ENCODE measurements around the gene WNT11. TPM values are rescaled to one million over a fixed set of nuclear protein-coding genes. Genes with fewer than 3 reads are reported as not detected.

Gene WNT11
- total RNA-seq, 1 donor from 2014 or later, result 4.1 TPM

GRCh38 chr11:76241243-76242000 is 35.1 kb upstream of the WNT11 start:
- no peak overlapping the region for H3K4me3 Mint-ChIP-seq (ENCODE audit: unreplicated experiment)
- no peaks in the 10 kb centered on the region for H3K9me3 Mint-ChIP-seq (ENCODE audit: unreplicated experiment)
- H3K27ac Mint-ChIP-seq (ENCODE audit: unreplicated experiment), result no peak overlapping the region
- no peaks in the 10 kb centered on the region for H3K36me3 Mint-ChIP-seq (ENCODE audit: unreplicated experiment)
- peaks cover 19% of the 10 kb centered on the region for H3K27me3 Mint-ChIP-seq (ENCODE audit: unreplicated experiment)
- DNase-seq (ENCODE audit: extremely low spot score, unreplicated experiment), result no peak
- H3K4me1 Mint-ChIP-seq (ENCODE audit: unreplicated experiment), result peaks cover 2% of the 10 kb centered on the region
- no peak for TF ChIP-seq CTCF (IDR thresholded peaks at IDR 0.05)

DNA sequence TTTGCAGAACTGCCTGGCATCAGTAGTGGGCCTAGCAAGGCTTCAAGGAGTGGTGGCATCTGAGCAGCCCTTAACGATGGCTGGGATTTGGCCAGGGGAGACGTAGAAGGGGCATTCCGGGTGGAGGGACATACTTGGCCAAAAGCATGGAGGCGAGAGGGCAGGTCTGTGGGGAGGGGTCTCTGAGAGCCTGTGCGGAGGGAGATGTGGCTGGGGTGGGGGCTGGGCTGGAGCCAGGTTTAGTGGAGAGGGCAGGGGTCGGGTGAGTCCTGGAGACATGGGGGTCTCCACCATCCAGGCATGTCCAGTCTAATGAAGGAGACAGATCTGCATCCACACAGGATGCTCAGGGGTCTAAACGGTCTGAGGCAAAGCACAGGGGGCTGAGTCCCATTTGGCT is 34.4 kb upstream of the WNT11 start:
- peaks cover 2% of the 10 kb centered on the region for H3K4me1 Mint-ChIP-seq (ENCODE audit: unreplicated experiment)
- DNase-seq (ENCODE audit: extremely low spot score, unreplicated experiment), result no peak
- H3K27me3 Mint-ChIP-seq (ENCODE audit: unreplicated experiment), result peaks cover 19% of the 10 kb centered on the region
- no peaks in the 10 kb centered on the region for H3K9me3 Mint-ChIP-seq (ENCODE audit: unreplicated experiment)
- no peak for TF ChIP-seq CTCF (IDR thresholded peaks at IDR 0.05)
- no peaks in the 10 kb centered on the region for H3K36me3 Mint-ChIP-seq (ENCODE audit: unreplicated experiment)
- no peak overlapping the region for H3K4me3 Mint-ChIP-seq (ENCODE audit: unreplicated experiment)
- no peak overlapping the region for H3K27ac Mint-ChIP-seq (ENCODE audit: unreplicated experiment)

- H3K27ac Mint-ChIP-seq (ENCODE audit: unreplicated experiment), result no peak overlapping the region
- H3K36me3 Mint-ChIP-seq (ENCODE audit: unreplicated experiment), result no peaks in the 10 kb centered on the region
- no peaks in the 10 kb centered on the region for H3K9me3 Mint-ChIP-seq (ENCODE audit: unreplicated experiment)
- no peak for TF ChIP-seq CTCF (IDR thresholded peaks at IDR 0.05)
- no peak for DNase-seq (ENCODE audit: extremely low spot score, unreplicated experiment)
- H3K4me1 Mint-ChIP-seq (ENCODE audit: unreplicated experiment), result peaks cover 2% of the 10 kb centered on the region
- peaks cover 14% of the 10 kb centered on the region for H3K27me3 Mint-ChIP-seq (ENCODE audit: unreplicated experiment)
- no peak overlapping the region for H3K4me3 Mint-ChIP-seq (ENCODE audit: unreplicated experiment)
These were observed 33.8 kb upstream of the WNT11 start for GRCh38 chr11:76240161-76240540.

DNA sequence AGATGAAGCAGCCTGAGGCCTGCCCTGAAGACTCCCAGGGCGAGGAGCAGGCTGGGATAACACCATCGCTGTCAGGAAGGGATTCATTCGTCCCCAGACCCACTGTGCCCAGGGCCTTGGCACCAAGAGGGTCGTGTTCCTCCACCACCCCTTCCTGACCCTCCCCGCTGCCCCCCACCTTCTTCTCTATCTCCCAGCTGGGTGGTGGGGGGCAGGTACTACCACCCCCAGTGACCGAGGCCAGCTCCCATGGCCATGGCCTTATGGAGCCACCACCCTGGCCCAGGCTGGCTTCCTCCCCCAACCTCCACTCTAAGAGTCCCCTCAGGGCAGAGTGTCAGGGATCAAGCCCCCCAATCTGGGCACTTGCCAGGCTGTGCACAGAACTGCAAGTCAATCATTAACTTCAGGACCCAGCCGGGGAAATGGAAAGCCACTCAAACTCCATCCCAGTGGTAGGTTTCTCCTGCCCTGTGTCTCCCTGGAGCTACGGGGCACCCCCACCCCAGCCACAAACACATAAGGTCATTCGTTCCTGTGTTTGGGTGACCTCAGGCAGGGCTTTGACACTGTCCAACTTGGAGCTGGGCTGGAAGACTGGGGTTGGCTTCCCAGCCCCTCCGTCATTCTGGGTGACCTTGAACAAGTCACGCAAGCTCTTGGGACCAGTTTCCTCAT is 33.3 kb upstream of the WNT11 start:
- no peak for DNase-seq (ENCODE audit: extremely low spot score, unreplicated experiment)
- peaks cover 10% of the 10 kb centered on the region for H3K27me3 Mint-ChIP-seq (ENCODE audit: unreplicated experiment)
- H3K9me3 Mint-ChIP-seq (ENCODE audit: unreplicated experiment), result no peaks in the 10 kb centered on the region
- H3K4me1 Mint-ChIP-seq (ENCODE audit: unreplicated experiment), result peaks cover 4% of the 10 kb centered on the region
- TF ChIP-seq CTCF (IDR thresholded peaks at IDR 0.05), result no peak
- no peak overlapping the region for H3K27ac Mint-ChIP-seq (ENCODE audit: unreplicated experiment)
- no peak overlapping the region for H3K4me3 Mint-ChIP-seq (ENCODE audit: unreplicated experiment)
- H3K36me3 Mint-ChIP-seq (ENCODE audit: unreplicated experiment), result no peaks in the 10 kb centered on the region

DNA sequence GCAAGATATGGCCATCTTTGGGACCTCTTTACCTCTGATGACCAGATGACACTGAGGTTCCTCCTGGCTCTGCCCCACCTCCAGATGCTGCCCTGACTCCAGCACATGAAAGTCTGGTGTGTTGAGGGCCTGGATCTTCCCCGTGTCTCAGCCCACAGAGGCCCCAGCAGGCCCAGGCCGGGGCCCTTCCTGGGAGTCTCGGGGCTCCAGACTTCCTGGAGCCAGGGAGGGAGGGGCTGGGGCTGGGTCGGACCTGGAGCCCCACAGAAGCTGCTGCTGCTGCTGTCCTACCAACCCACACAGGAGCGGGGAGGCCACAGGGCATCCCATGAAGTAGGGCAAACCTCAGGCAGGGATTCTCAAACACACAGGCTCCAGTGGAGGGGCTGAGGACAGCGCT is 32.2 kb upstream of the WNT11 start:
- H3K4me1 Mint-ChIP-seq (ENCODE audit: unreplicated experiment), result peaks cover 14% of the 10 kb centered on the region
- H3K36me3 Mint-ChIP-seq (ENCODE audit: unreplicated experiment), result no peaks in the 10 kb centered on the region
- no peak for DNase-seq (ENCODE audit: extremely low spot score, unreplicated experiment)
- H3K4me3 Mint-ChIP-seq (ENCODE audit: unreplicated experiment), result no peak overlapping the region
- no peak overlapping the region for H3K27ac Mint-ChIP-seq (ENCODE audit: unreplicated experiment)
- TF ChIP-seq CTCF (IDR thresholded peaks at IDR 0.05), result no peak
- peaks cover 4% of the 10 kb centered on the region for H3K27me3 Mint-ChIP-seq (ENCODE audit: unreplicated experiment)
- no peaks in the 10 kb centered on the region for H3K9me3 Mint-ChIP-seq (ENCODE audit: unreplicated experiment)
